ENCODE measurements around the gene GBX2.

DNA sequence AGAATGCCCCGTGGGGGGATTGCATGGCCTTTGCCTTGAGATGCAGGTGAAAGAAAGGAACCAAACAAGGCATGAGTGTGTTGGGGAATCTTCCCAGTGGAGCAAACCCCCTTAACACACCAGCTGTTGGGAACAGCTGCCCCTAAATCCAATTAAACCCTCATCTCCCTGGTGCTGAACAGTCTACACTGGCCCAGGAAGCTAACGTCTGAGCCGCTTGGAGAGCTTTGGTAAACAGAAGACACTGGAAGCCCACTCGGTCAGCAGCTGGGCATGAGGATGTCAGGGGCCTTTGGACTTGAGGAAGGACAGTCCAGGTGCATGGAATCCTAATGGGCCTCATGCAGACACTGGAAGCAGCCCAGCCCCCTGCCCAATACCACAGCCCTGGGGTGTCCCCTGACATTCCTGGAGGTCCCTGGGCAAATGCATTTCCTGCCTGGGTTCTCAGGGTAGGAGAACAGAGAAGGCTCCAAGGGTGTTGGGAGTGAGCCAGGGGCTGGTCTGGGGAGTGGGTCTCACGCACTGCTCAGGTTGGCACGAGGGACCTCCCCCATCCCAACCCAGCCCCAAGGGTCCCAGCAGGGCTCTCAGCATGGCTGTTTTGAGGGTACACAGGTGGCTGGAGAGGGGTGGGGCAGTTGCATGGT, 37.7 kb downstream of the GBX2 start:
- TF ChIP-seq POLR2A (IDR thresholded peaks at IDR 0.05): no peak
- TF ChIP-seq, protein P1, sequence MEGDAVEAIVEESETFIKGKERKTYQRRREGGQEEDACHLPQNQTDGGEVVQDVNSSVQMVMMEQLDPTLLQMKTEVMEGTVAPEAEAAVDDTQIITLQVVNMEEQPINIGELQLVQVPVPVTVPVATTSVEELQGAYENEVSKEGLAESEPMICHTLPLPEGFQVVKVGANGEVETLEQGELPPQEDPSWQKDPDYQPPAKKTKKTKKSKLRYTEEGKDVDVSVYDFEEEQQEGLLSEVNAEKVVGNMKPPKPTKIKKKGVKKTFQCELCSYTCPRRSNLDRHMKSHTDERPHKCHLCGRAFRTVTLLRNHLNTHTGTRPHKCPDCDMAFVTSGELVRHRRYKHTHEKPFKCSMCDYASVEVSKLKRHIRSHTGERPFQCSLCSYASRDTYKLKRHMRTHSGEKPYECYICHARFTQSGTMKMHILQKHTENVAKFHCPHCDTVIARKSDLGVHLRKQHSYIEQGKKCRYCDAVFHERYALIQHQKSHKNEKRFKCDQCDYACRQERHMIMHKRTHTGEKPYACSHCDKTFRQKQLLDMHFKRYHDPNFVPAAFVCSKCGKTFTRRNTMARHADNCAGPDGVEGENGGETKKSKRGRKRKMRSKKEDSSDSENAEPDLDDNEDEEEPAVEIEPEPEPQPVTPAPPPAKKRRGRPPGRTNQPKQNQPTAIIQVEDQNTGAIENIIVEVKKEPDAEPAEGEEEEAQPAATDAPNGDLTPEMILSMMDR (IDR thresholded peaks at IDR 0.05): no peak

Measured in esophagus squamous epithelium (tissue), 4 donors.